NK-92 treated with Interleukin-12 subunit alpha and Interleukin-12 subunit beta, amount 100 ng/mL, for 24 hours (cell line): Measurements from ENCODE around the gene ZFPL1.

Experiments
- DNase-seq: peaks from one replicate; lab custom pipeline; 2025; lab: John Stamatoyannopoulos, UW

The ZFPL1 gene

GRCh38 chr11:65129649-65130441, 45.8 kb downstream of the ZFPL1 start:
- DNase-seq: no peak

- DNase-seq: no peak
Measured at GRCh38 chr11:65130631-65131416, 46.8 kb downstream of the ZFPL1 start.

DNA sequence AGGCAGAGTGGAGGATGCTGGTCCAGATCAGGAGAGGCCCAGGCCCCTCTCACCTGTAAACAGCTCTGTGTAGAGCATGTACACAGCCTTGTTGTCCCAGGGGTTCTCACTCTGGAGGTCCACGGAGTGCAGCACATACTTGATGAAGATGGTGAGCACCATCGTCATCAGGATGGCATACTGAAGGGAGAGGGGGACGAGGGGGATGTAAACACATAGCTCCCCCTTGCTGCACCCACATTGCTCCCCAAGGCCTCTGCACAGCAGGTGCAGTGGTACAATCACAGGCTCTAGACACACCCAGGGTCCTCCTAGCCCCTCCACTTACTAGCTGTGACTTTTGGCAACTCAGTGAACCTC, 47.4 kb downstream of the ZFPL1 start:
- no peak for DNase-seq

GRCh38 chr11:65131895-65132237, 47.8 kb downstream of the ZFPL1 start:
- no peak for DNase-seq

DNA sequence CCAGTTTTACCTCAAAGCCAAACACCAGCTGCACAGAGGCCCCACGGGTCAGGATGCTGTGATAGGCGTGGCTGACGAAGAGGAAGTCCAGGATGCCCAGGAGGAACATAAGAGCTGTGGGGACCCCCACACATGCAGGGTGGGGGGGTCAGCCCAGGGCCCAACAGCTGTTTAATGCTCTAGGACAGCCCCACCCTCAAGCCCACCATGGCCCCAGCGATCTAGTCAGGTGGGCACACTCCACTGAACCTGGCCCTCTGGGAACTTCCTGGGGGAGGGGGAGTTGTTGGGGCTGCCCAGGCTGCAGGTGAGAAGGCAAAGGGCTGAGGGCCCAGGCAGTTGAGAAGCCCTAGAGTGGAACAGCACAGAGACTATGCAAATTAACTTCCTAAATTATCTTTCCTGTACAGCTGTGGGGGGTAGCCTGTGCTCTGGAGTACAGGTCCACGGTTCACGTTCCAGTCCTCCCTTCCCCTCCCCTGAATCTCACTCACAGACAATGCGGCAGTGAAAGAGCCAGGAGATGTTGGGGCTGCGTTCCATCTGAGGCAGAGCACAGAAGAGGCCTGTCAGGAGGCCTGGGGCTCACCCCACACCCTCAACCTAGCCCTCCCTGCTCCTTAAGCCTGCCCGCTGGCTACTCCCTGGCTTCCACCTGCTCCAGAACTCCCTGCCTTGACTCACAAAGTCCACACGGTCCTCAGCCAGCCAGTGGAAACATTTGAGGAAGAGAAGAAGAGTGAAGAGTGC, 48.4 kb downstream of the ZFPL1 start:
- DNase-seq: no peak

- DNase-seq: no peak
Measured at GRCh38 chr11:65132988-65133700, 49.1 kb downstream of the ZFPL1 start.

- DNase-seq: no peak
Measured at GRCh38 chr11:65133724-65134123, 49.7 kb downstream of the ZFPL1 start.

DNA sequence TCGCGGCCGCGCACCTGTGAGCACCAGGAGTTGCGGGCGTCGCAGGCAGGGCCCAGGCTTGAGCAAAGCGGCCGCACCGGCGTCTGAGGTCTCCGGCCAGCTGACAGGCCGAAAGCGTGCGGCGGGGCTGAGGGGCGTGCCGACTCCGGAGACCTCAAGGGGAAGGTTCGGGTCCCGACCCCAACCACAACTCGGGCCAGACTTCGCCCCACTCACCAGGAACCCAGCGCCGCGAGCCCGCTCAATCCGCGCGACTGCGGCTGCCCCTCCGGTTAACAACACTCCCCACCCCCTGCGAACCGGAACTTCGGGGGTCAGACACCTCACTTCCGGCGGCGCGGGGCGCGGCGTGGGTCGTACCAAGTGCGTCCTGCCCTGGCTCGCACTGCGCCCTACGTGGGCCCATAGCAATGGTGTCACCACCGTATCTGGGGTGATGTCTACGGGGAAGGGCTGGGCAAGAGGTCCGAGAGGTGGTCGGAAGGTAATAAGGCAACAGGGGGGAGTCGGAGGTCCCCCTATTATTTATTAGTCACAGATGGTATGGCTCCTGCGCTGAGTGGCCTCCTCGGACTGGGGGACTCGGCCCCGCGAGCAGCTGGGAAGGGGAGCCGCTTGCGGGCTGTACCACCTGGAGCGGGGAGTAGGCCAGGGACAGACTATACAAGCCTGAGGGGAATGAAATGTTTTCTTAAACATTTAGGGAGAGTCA, 50.4 kb downstream of the ZFPL1 start, which contains the start of gene SYVN1:
SYVN1 (minus strand) TSS at position 280 of the 712 bp plus-strand sequence. CDS start 918 bp downstream, outside the sequence.
- DNase-seq: peak; percentile 84

DNA sequence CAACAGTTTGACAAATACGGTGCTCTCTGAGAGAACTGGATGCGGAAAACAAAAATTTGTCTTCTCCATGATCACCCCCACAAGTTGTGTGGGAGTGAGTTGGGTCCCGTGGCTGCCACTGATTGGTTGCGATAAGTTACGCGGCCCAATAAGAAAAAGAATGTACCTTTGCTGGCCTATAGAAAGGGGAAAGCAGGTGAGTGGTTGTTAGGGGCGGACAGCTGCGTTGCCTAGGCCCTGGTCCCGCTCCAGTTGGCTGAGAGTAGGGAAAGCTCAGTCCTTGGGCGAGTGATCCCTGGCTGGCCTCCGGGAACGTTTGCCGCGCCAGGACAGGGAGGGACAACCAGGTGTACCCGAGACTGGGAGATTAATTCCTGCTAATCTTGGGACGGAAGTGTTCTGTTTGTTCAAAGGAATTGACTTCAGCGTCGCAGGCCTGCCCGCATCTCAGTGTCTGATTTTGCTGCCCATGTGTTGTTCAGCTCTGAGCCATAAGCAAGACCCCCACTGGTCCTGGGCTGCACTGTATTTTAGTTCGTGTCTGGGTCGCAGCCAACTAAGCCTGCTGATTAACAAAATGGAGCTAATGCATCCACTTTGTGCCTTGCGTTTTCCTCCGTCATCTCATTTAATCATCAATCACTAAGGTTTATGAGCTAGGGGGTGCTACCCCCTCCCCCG, 51.1 kb downstream of the ZFPL1 start:
- peak; percentile 83 for DNase-seq

- no peak for DNase-seq
Measured at GRCh38 chr11:65135633-65136145, 51.7 kb downstream of the ZFPL1 start.

DNA sequence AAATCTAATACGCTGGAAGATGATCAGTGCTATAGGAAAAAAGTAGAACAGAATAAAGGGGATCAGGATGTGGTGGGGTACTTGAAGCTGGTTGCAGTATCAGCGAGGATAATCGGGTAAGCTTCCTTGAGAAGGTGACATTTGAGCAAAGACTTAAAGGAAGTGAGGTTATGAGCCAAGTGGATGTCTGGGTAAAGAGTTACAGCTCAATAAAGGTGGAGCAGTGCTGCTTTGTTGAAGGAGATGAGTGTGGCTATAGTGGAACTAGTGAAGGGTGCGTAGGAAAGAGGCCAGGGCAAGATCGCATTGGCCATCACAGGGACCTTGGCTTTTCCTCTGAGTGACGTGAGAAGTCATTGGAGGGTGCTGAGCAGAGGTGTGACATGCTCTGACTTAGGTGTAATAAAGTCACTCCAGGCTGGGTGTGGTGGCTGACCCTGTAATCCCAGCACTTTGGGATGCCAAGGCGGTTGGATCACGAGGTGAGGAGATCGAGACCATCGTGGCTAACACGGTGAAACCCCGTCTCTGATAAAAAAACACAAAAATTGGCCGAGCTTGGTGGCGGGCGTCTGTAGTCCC, 52.6 kb downstream of the ZFPL1 start:
- no peak for DNase-seq
